ENCODE data around the gene TATDN2. TPM values are rescaled to one million over a fixed set of nuclear protein-coding genes. Genes with fewer than 3 reads are reported as not detected.

Gene TATDN2
- polyA plus RNA-seq, 2 of the 4 experiments (the other 2 are of a cell fraction), result 22.4 to 34.9 TPM

GRCh38 chr3:10286133-10286524 is 37.9 kb downstream of the TATDN2 start:
- H3K4me2 ChIP-seq, result no peak overlapping the region
- H3K4me3 ChIP-seq, result no peak overlapping the region
- H3K27ac ChIP-seq, result no peak overlapping the region
- DNase-seq (ENCODE audit: low read depth in 1 of 2, low spot score in 1 of 2) (no peak), ATAC-seq (no peak), FAIRE-seq (no peak)
- CTCF ChIA-PET, result interaction anchor here (0.8 to 2.7 kb wide), 22 partner anchors 10 to 459 kb away, joined by 3 to 25 read pairs (median 5); partner anchors contain the start of genes BRK1 and CRELD1
- TF ChIP-seq HEYL (CRISPR knock-in tag; IDR thresholded peaks at IDR 0.05) (no peak), NFE2L2 (conservative IDR thresholded peaks at IDR 0.05; ENCODE audit: low read length) (no peak), HOXA7 (CRISPR knock-in tag; IDR thresholded peaks at IDR 0.05) (no peak)
- no peaks in the 10 kb centered on the region for H3K4me1 ChIP-seq
- no peaks in the 10 kb centered on the region for H3K9me3 ChIP-seq
- POLR2A ChIA-PET, result no interaction called here
- WGBS (ENCODE audit: missing lambda C conversion rate), result 90% methylated on average over 5 of the region's 5 CpGs

DNA sequence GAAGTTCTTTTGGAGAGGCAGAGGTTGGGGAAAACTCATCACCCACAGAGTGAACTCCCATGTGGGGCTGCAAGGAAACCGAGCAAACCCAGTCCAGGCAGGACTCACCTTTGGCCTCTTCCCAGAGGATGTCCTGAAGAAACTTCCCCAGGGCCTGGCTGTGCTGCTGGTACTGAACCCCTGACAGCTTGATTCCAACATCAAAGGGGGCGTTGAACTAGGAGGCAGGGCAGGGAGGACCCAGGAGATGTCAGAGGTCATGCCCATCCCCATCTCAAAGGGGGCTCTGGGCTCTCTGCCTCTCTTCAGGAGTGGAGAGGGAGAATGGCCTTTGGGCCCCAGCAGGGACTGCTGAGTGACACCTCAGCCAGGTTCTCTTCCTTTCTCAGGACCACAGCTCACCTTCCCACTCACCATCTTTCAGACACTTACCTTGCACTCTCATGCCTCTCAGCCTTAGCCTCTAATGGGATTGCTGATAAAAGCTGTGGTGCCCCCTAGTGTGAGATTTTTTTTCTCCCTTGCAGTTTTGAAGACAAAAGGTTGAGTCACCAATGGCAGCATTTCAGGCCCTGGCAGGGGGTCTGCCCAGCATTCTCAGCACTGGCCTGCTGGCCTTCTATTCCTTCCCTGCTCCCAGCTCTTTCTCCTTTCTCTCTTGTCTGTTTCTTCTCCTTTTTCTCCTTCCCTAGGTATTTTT is 38.5 kb downstream of the TATDN2 start:
- Histone ChIP-seq H3K27ac (peak overlapping the region in 1 of 2 experiments; percentile 27; a peak in 1 of 6 replicates), H3K4me1 (no peaks in the 10 kb centered on the region), H3K9me3 (no peaks in the 10 kb centered on the region), H3K4me3 (no peak overlapping the region), H3K4me2 (no peak overlapping the region)
- WGBS (ENCODE audit: missing lambda C conversion rate), result 68% methylated on average over 2 of the region's 2 CpGs
- CTCF ChIA-PET, result interaction anchor here (0.6 to 2.7 kb wide), 30 partner anchors 10 to 496 kb away, joined by 3 to 25 read pairs (median 4); partner anchors contain the start of genes BRK1, CRELD1 and EMC3
- POLR2A ChIA-PET, result interaction anchor here (1.0 kb wide), 1 partner anchor 34 kb away, joined by 3 read pairs; the partner anchor contains the start of gene SEC13
- TF ChIP-seq, protein P1, sequence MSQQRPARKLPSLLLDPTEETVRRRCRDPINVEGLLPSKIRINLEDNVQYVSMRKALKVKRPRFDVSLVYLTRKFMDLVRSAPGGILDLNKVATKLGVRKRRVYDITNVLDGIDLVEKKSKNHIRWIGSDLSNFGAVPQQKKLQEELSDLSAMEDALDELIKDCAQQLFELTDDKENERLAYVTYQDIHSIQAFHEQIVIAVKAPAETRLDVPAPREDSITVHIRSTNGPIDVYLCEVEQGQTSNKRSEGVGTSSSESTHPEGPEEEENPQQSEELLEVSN (IDR thresholded peaks at IDR 0.05; ENCODE audit: borderline replicate concordance, low read depth), result no peak
- TF ChIP-seq, protein P2, sequence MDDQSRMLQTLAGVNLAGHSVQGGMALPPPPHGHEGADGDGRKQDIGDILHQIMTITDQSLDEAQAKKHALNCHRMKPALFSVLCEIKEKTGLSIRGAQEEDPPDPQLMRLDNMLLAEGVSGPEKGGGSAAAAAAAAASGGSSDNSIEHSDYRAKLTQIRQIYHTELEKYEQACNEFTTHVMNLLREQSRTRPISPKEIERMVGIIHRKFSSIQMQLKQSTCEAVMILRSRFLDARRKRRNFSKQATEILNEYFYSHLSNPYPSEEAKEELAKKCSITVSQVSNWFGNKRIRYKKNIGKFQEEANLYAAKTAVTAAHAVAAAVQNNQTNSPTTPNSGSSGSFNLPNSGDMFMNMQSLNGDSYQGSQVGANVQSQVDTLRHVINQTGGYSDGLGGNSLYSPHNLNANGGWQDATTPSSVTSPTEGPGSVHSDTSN (IDR thresholded peaks at IDR 0.05), result no peak
- TF ChIP-seq MAFK (IDR thresholded peaks at IDR 0.05; ENCODE audit: partially characterized antibody), result no peak
- TF ChIP-seq FOSL2 (IDR thresholded peaks at IDR 0.05), result no peak
- TF ChIP-seq FOSL2 (CRISPR knock-in tag; IDR thresholded peaks at IDR 0.05), result peak; percentile 67
- no peak for TF ChIP-seq HMGXB4 (CRISPR knock-in tag; IDR thresholded peaks at IDR 0.05; ENCODE audit: borderline replicate concordance)
- TF ChIP-seq TFCP2L1 (CRISPR knock-in tag; IDR thresholded peaks at IDR 0.05), result no peak
- TF ChIP-seq SMC3 (IDR thresholded peaks at IDR 0.05), result peak; percentile 52
- no peak for TF ChIP-seq MAZ (IDR thresholded peaks at IDR 0.05; ENCODE audit: borderline replicate concordance, low read depth, low read length)
- TF ChIP-seq, protein P3, sequence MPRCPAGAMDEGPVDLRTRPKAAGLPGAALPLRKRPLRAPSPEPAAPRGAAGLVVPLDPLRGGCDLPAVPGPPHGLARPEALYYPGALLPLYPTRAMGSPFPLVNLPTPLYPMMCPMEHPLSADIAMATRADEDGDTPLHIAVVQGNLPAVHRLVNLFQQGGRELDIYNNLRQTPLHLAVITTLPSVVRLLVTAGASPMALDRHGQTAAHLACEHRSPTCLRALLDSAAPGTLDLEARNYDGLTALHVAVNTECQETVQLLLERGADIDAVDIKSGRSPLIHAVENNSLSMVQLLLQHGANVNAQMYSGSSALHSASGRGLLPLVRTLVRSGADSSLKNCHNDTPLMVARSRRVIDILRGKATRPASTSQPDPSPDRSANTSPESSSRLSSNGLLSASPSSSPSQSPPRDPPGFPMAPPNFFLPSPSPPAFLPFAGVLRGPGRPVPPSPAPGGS (IDR thresholded peaks at IDR 0.05), result no peak
- TF ChIP-seq BHLHE40 (IDR thresholded peaks at IDR 0.05; ENCODE audit: low read depth, low read length), result no peak
- no peak for TF ChIP-seq RNF2 (IDR thresholded peaks at IDR 0.05; ENCODE audit: borderline replicate concordance, low read depth)
- peak; percentile 64 for TF ChIP-seq CTCF (IDR thresholded peaks at IDR 0.05)
- TF ChIP-seq RAD21 (conservative IDR thresholded peaks at IDR 0.05 in 1 of 2, IDR thresholded peaks at IDR 0.05 in 1 of 2), result peak; percentile 68 to 69
- DNase-seq (ENCODE audit: low read depth in 1 of 2, low spot score in 1 of 2) (peak; percentile 72 to 78), ATAC-seq (peak; percentile 76 to 80), FAIRE-seq (no peak)
